Loucy (cell line): ENCODE results near the gene KIZ.

Experiments
- H2AFZ ChIP-seq: fragments of 200-600 bp; sonication (generic); 2 replicates; pipeline ENCODE4 v1.6.0; 2016; ENCODE audit warnings: antibody characterized with exemption, mild to moderate bottlenecking, low read length, moderate library complexity
- H3F3A ChIP-seq: fragments of 200-600 bp; 2 replicates; pipeline ENCODE4 v1.6.0; 2016; ENCODE audit warnings: antibody characterized with exemption, low read depth, mild to moderate bottlenecking
- H3K27me3 ChIP-seq: fragments of 200-600 bp; sonication (generic); 2 replicates; pipeline ENCODE4 v1.6.1; 2014; ENCODE audit warnings: low read length, mild to moderate bottlenecking; ENCODE audit not compliant: insufficient read depth, poor library complexity, severe bottlenecking
- H3K36me3 ChIP-seq: fragments of 200-600 bp; sonication (generic); 2 replicates; pipeline ENCODE4 v1.6.1; 2016; ENCODE audit warnings: low read length; ENCODE audit not compliant: insufficient read depth
- H3K4me1 ChIP-seq: fragments of 200-600 bp; sonication (generic); 2 replicates; pipeline ENCODE4 v1.5.1; 2014; ENCODE audit warnings: low read length, mild to moderate bottlenecking; ENCODE audit not compliant: insufficient read depth, poor library complexity, severe bottlenecking
- H3K4me2 ChIP-seq: fragments of 200-600 bp; sonication (generic); 2 replicates; pipeline ENCODE4 v1.6.0; 2014; ENCODE audit warnings: antibody characterized with exemption, low read length, low read depth, mild to moderate bottlenecking; ENCODE audit not compliant: poor library complexity, severe bottlenecking
- H3K4me3 ChIP-seq: fragments of 200-600 bp; sonication (generic); 2 replicates; pipeline ENCODE4 v1.5.1; 2014; ENCODE audit warnings: low read length, mild to moderate bottlenecking, mixed read lengths; ENCODE audit not compliant: poor library complexity, severe bottlenecking
- H3K79me2 ChIP-seq: fragments of 200-600 bp; sonication (generic); 2 replicates; pipeline ENCODE4 v1.6.1; 2014; ENCODE audit warnings: low read length; ENCODE audit not compliant: insufficient read depth
- H3K9ac ChIP-seq: fragments of 200-600 bp; sonication (generic); 2 replicates; pipeline ENCODE4 v1.6.0; 2014; ENCODE audit warnings: mild to moderate bottlenecking, low read depth, low read length, moderate library complexity; ENCODE audit not compliant: poor library complexity, severe bottlenecking
- H3K9me2 ChIP-seq: fragments of 200-600 bp; sonication (generic); replicated peaks from 2 replicates; pipeline ENCODE4 v1.6.1; 2016; ENCODE audit warnings: low read depth, low read length, mixed read lengths
- H3K9me3 ChIP-seq: fragments of 200-600 bp; sonication (generic); 2 replicates; pipeline ENCODE4 v1.6.1; 2014; ENCODE audit warnings: mild to moderate bottlenecking, antibody characterized with exemption, low read length, low read depth; ENCODE audit not compliant: insufficient read depth
- H4K20me1 ChIP-seq: fragments of 200-600 bp; sonication (generic); 2 replicates; pipeline ENCODE4 v1.6.0; 2014; ENCODE audit warnings: antibody characterized with exemption, low read length, mild to moderate bottlenecking; ENCODE audit not compliant: insufficient read depth, poor library complexity, severe bottlenecking
- CTCF ChIP-seq: fragments of 200-600 bp; sonication (generic); conservative IDR thresholded peaks from 2 replicates; pipeline ENCODE4 v1.5.1; 2014; ENCODE audit warnings: mild to moderate bottlenecking, antibody characterized with exemption, low read length
- EZH2phosphoT487 ChIP-seq: fragments of 200-600 bp; IDR thresholded peaks from 2 replicates; pipeline ENCODE4 v1.6.1; 2018; ENCODE audit warnings: antibody characterized with exemption, mild to moderate bottlenecking, moderate library complexity, borderline replicate concordance

KIZ gene

GRCh38 chr20:21105429-21106170 lies 20.3 kb upstream of the KIZ start:
- no peak overlapping the region for H3K4me2 ChIP-seq
- H3F3A ChIP-seq, result no peaks in the 10 kb centered on the region
- no peaks in the 10 kb centered on the region for H3K27me3 ChIP-seq
- TF ChIP-seq CTCF, result no peak
- TF ChIP-seq EZH2phosphoT487, result no peak
- H3K9me2 ChIP-seq, result no peaks in the 10 kb centered on the region
- no peak overlapping the region for H3K4me3 ChIP-seq
- no peak overlapping the region for H3K9ac ChIP-seq
- H3K36me3 ChIP-seq, result no peaks in the 10 kb centered on the region
- H3K79me2 ChIP-seq, result no peaks in the 10 kb centered on the region
- no peaks in the 10 kb centered on the region for H3K9me3 ChIP-seq
- no peaks in the 10 kb centered on the region for H4K20me1 ChIP-seq
- H2AFZ ChIP-seq, result no peak overlapping the region
- peaks cover 6% of the 10 kb centered on the region for H3K4me1 ChIP-seq

- no peaks in the 10 kb centered on the region for H3F3A ChIP-seq
- no peaks in the 10 kb centered on the region for H3K27me3 ChIP-seq
- H2AFZ ChIP-seq, result no peak within 1 kb of the TSS
- H3K4me1 ChIP-seq, result peaks cover 8% of the 10 kb centered on the region
- no peak within 1 kb of the TSS for H3K9ac ChIP-seq
- H3K9me2 ChIP-seq, result no peaks in the 10 kb centered on the region
- no peaks in the 10 kb centered on the region for H4K20me1 ChIP-seq
- no peak within 1 kb of the TSS for H3K4me2 ChIP-seq
- H3K4me3 ChIP-seq, result no peak within 1 kb of the TSS
- no peaks in the 10 kb centered on the region for H3K79me2 ChIP-seq
- H3K9me3 ChIP-seq, result no peaks in the 10 kb centered on the region
- H3K36me3 ChIP-seq, result no peaks in the 10 kb centered on the region
- TF ChIP-seq CTCF (no peak), EZH2phosphoT487 (no peak)
Observed at GRCh38 chr20:21106171-21107017, 19.5 kb upstream of the KIZ start, which contains the start of gene LINC00237. Gene LINC00237, minus strand, starts transcription at chr20:21106358.

DNA sequence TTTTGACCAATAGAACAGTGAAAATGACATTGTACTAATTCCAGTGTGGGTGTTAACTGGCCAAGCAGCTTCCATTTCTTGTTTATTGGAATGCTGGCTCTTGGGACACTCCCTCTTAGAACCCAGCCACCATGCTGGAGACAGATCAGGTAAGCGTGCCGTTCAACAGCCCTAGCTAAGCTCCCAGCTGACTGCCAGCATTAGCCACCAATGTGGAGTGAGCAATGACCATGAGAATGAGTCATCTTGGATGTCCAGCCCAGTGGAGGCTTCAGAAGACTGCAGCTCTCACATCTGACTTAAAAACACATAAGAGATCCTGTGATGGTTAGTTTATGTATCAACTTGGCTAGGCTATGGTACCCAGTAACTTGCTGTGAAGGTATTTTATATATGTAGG lies 16.7 kb upstream of the KIZ start:
- Histone ChIP-seq H3K9me3 (no peaks in the 10 kb centered on the region), H3K27me3 (no peaks in the 10 kb centered on the region), H3K9me2 (no peaks in the 10 kb centered on the region), H3K4me3 (no peak overlapping the region), H3K9ac (no peak overlapping the region), H3K4me1 (peaks cover 2% of the 10 kb centered on the region), H3K36me3 (no peaks in the 10 kb centered on the region), H3K79me2 (no peaks in the 10 kb centered on the region), H3F3A (no peaks in the 10 kb centered on the region), H4K20me1 (no peaks in the 10 kb centered on the region), H3K4me2 (no peak overlapping the region), H2AFZ (no peak overlapping the region)
- TF ChIP-seq EZH2phosphoT487 (no peak), CTCF (no peak)
